Measurements from ENCODE around the gene SCFD2. TPM values are rescaled to one million over a fixed set of nuclear protein-coding genes. Genes with fewer than 3 reads are reported as not detected.

The SCFD2 gene
- total and polyA plus RNA-seq, 2 of the 8 experiments (the other 6 are each of a cell fraction or from before 2014, with no cell fraction given) = 6.2 to 10.2 TPM

DNA sequence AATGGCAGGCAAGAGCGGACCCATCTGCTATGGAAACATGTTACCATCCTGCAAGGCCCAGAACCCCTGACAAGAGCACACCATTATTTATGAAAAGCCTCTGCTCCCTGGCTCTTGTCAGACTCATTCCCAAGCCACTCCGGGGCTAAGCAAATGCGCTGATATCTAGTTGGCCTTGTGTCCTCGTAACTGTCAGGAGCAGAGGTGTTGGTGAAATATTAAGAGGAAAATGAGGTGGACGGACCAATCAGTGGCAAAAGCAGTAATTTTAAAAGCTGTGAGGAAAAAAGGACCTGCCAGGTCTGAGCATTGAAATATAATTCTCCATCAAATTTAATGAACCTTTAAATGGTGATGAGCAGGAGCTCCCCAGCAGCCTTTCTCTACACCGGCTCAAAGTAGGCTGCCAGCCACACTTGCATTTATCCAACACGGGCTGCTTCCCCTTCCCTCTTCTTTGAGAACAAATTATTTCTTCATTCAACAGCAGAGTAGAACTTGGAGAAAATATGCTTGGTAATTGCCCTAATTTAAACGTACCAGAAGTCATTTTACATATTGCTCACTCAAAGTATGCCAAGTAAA lies 289.4 kb downstream of the SCFD2 start (continued):
- TF ChIP-seq RBBP5 (IDR thresholded peaks at IDR 0.05; ENCODE audit: borderline replicate concordance, low read depth, low read length) (no peak), SIX5 (IDR thresholded peaks at IDR 0.05; ENCODE audit: low read depth, low read length) (no peak), JUN (IDR thresholded peaks at IDR 0.05; ENCODE audit: low read depth, low read length) (no peak)
- TF ChIP-seq, protein P1, sequence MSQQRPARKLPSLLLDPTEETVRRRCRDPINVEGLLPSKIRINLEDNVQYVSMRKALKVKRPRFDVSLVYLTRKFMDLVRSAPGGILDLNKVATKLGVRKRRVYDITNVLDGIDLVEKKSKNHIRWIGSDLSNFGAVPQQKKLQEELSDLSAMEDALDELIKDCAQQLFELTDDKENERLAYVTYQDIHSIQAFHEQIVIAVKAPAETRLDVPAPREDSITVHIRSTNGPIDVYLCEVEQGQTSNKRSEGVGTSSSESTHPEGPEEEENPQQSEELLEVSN (IDR thresholded peaks at IDR 0.05) = no peak

All from H1 (cell line).